PC-3 (cell line): ENCODE data around the gene ADTRP. TPM values are rescaled to one million over a fixed set of nuclear protein-coding genes. Genes with fewer than 3 reads are reported as not detected.

ENCODE experiments used
- ATAC-seq: fragments of 200-7000 bp; cut with Tn5 transposase; 2 replicates; pipeline ENCODE4 v1.9.1; 2020; ENCODE audit warnings: mild to moderate bottlenecking, moderate library complexity
- BruUV-seq: library from RNA; stranded (reverse); fragments of 400-500 nt; replicated peaks from 2 replicates; lab custom pipeline; 2021; lab: Mats Ljungman, UMichigan
- CTCF ChIA-PET: fragments of 300-600 bp; sonication (Branson Sonifier 250); formaldehyde crosslinking; loops from one replicate; lab custom pipeline; 2022; ENCODE audit warnings: antibody characterized with exemption; lab: Charles Lee
- POLR2A ChIA-PET: fragments of 300-600 bp; sonication (Branson Sonifier 250); formaldehyde crosslinking; loops from one replicate; lab custom pipeline; 2022; ENCODE audit warnings: antibody characterized with exemption; ENCODE audit not compliant: unreplicated experiment; lab: Charles Lee
- DNase-seq: peaks from one replicate; pipeline ENCODE4 v3.0.0-alpha.2; 2015
- H2AFZ ChIP-seq: fragments of 300-600 bp; sonication (generic); 2 replicates; pipeline ENCODE4 v1.6.0; 2016; ENCODE audit warnings: antibody characterized with exemption, low read length
- H3F3A ChIP-seq: fragments of 300-600 bp; sonication (generic); one replicate; pipeline ENCODE4 v1.6.0; 2017; ENCODE audit warnings: antibody characterized with exemption, low read length, control low read depth, mild to moderate bottlenecking; ENCODE audit not compliant: unreplicated experiment
- H3K27ac ChIP-seq: fragments of 300-600 bp; sonication (generic); 2 replicates; pipeline ENCODE4 v1.5.1; 2016; ENCODE audit warnings: mild to moderate bottlenecking, low read length
- H3K27me3 ChIP-seq: fragments of 300-600 bp; sonication (generic); 2 replicates; pipeline ENCODE4 v1.6.1; 2016; ENCODE audit warnings: low read length, mixed read lengths
- H3K36me3 ChIP-seq: fragments of 300-600 bp; sonication (generic); 2 replicates; pipeline ENCODE4 v1.6.1; 2016; ENCODE audit warnings: low read depth, mixed run types, low read length, mixed read lengths
- H3K4me1 ChIP-seq: fragments of 300-600 bp; sonication (generic); 2 replicates; pipeline ENCODE4 v1.5.1; 2016; ENCODE audit warnings: low read length; ENCODE audit not compliant: insufficient read depth
- H3K4me2 ChIP-seq: fragments of 300-600 bp; sonication (generic); 2 replicates; pipeline ENCODE4 v1.6.0; 2016; ENCODE audit warnings: low read length
- H3K4me3 ChIP-seq: fragments of 300-600 bp; sonication (generic); 2 replicates; pipeline ENCODE4 v1.5.1; 2016; ENCODE audit warnings: mild to moderate bottlenecking, low read length, mixed read lengths
- H3K79me2 ChIP-seq: fragments of 300-600 bp; sonication (generic); 2 replicates; pipeline ENCODE4 v1.6.1; 2017; ENCODE audit warnings: low read length, mixed read lengths
- H3K9ac ChIP-seq: fragments of 300-600 bp; sonication (generic); 2 replicates; pipeline ENCODE4 v1.6.0; 2016; ENCODE audit warnings: mild to moderate bottlenecking, low read length
- H3K9me2 ChIP-seq: fragments of 300-600 bp; sonication (generic); replicated peaks from 2 replicates; pipeline ENCODE4 v1.6.1; 2016; ENCODE audit warnings: mixed run types, low read length, mixed read lengths
- H3K9me3 ChIP-seq: fragments of 300-600 bp; sonication (generic); 2 replicates; pipeline ENCODE4 v1.6.1; 2016; ENCODE audit warnings: low read length, mixed read lengths
- H4K20me1 ChIP-seq: fragments of 300-600 bp; sonication (generic); 2 replicates; pipeline ENCODE4 v1.6.1; 2016; ENCODE audit warnings: low read length, mixed read lengths
- EZH2 ChIP-seq: fragments of 300-600 bp; sonication (generic); IDR thresholded peaks from one replicate; pipeline ENCODE4 v1.6.1; 2017; ENCODE audit warnings: antibody characterized with exemption, mild to moderate bottlenecking, low read length; ENCODE audit not compliant: unreplicated experiment
- EZH2phosphoT487 ChIP-seq: fragments of 300-600 bp; sonication (generic); IDR thresholded peaks from 2 replicates; pipeline ENCODE4 v1.6.1; 2018; ENCODE audit warnings: mild to moderate bottlenecking, antibody characterized with exemption, low read length, borderline replicate concordance
- intact Hi-C: fragments of 100-400 bp; cut with micrococcal nuclease; formaldehyde crosslinking; loops from 2 replicates; pipeline ENCODE4 v1.9.0; 2023
- total RNA-seq: library from RNA; depleted of rRNA; stranded (reverse); fragments of >200 nt; gene quantifications from 2 replicates; pipeline ENCODE4 v1.2.3, GENCODE V29; 2014
- TF ChIP-seq, protein P1 (sequence below): fragments of 300-600 bp; sonication (generic); conservative IDR thresholded peaks from 2 replicates; pipeline ENCODE4 v1.5.1; 2017; ENCODE audit warnings: antibody characterized with exemption, low read depth, mild to moderate bottlenecking, low read length

ADTRP gene
- total RNA-seq, 1 experiment from 2014 or later: not detected

DNA sequence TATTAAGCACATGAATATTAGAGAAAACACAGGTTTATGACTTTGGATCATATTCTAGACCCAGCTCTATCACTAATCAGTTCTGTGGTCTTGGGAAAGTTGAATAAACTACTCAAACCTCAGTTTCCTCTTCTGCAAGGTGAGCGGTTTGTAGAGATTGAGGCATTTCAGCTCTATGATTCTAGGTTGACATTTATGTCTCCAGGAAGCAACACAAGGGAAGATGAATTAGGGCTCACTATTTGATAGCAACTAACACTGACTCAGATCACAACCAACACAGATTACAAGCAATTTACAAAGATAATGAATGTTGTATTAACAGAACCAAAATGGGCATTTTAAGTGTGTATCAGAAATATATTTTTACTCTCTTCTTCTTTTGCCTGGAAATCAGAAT is 21.9 kb downstream of the ADTRP start:
- no peak overlapping the region for H3K4me3 ChIP-seq
- no peaks in the 10 kb centered on the region for H4K20me1 ChIP-seq
- no peaks in the 10 kb centered on the region for H3K4me1 ChIP-seq
- BruUV-seq: no TSS peak
- DNase-seq (no peak), ATAC-seq (no peak)
- no peak overlapping the region for H3K9ac ChIP-seq
- H3F3A ChIP-seq: no peaks in the 10 kb centered on the region
- no peaks in the 10 kb centered on the region for H3K36me3 ChIP-seq
- ChIA-PET CTCF (no interaction called here), POLR2A (interaction anchor here (0.6 kb wide), 1 partner anchor 239 kb away, joined by 3 read pairs; no protein-coding TSS in a partner anchor)
- no peak overlapping the region for H3K4me2 ChIP-seq
- no peaks in the 10 kb centered on the region for H3K9me3 ChIP-seq
- H3K9me2 ChIP-seq: no peaks in the 10 kb centered on the region
- H3K27me3 ChIP-seq: no peaks in the 10 kb centered on the region
- intact Hi-C loops: no loop called here
- no peaks in the 10 kb centered on the region for H3K79me2 ChIP-seq
- no peak overlapping the region for H3K27ac ChIP-seq
- H2AFZ ChIP-seq: no peak overlapping the region
- TF ChIP-seq EZH2 (no peak), EZH2phosphoT487 (no peak)
- TF ChIP-seq, protein P1, sequence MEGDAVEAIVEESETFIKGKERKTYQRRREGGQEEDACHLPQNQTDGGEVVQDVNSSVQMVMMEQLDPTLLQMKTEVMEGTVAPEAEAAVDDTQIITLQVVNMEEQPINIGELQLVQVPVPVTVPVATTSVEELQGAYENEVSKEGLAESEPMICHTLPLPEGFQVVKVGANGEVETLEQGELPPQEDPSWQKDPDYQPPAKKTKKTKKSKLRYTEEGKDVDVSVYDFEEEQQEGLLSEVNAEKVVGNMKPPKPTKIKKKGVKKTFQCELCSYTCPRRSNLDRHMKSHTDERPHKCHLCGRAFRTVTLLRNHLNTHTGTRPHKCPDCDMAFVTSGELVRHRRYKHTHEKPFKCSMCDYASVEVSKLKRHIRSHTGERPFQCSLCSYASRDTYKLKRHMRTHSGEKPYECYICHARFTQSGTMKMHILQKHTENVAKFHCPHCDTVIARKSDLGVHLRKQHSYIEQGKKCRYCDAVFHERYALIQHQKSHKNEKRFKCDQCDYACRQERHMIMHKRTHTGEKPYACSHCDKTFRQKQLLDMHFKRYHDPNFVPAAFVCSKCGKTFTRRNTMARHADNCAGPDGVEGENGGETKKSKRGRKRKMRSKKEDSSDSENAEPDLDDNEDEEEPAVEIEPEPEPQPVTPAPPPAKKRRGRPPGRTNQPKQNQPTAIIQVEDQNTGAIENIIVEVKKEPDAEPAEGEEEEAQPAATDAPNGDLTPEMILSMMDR: no peak

DNA sequence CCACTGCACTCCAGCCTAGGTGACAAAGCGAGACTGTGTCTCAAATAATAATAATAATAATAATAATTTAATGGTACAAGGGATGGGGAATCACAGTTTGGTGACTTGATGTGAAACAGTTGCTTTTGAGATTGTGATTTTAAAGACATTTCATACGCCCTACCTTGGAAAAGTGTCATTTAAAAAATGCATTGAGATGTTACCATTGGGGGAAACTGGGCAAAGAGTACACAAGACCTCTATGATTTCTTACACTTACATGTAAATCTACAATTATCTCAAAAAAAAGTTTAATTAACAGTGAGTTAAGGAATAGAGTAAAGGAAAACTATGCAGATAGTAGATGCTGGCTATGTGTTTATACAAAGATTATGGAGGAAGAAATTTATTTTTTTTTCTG is 22.3 kb downstream of the ADTRP start:
- BruUV-seq: no TSS peak
- no peak overlapping the region for H3K4me2 ChIP-seq
- H3K36me3 ChIP-seq: no peaks in the 10 kb centered on the region
- H3F3A ChIP-seq: no peaks in the 10 kb centered on the region
- no peak overlapping the region for H3K4me3 ChIP-seq
- ATAC-seq (no peak), DNase-seq (no peak)
- intact Hi-C loops: no loop called here
- H3K9me3 ChIP-seq: no peaks in the 10 kb centered on the region
- H3K4me1 ChIP-seq: no peaks in the 10 kb centered on the region
- no peak overlapping the region for H2AFZ ChIP-seq
- no peaks in the 10 kb centered on the region for H4K20me1 ChIP-seq
- TF ChIP-seq EZH2phosphoT487 (no peak), EZH2 (no peak)
- TF ChIP-seq, protein P1: no peak
- no peaks in the 10 kb centered on the region for H3K9me2 ChIP-seq
- POLR2A ChIA-PET: no interaction called here
- no peak overlapping the region for H3K9ac ChIP-seq
- CTCF ChIA-PET: no interaction called here
- no peaks in the 10 kb centered on the region for H3K27me3 ChIP-seq
- H3K27ac ChIP-seq: no peak overlapping the region
- H3K79me2 ChIP-seq: no peaks in the 10 kb centered on the region

DNA sequence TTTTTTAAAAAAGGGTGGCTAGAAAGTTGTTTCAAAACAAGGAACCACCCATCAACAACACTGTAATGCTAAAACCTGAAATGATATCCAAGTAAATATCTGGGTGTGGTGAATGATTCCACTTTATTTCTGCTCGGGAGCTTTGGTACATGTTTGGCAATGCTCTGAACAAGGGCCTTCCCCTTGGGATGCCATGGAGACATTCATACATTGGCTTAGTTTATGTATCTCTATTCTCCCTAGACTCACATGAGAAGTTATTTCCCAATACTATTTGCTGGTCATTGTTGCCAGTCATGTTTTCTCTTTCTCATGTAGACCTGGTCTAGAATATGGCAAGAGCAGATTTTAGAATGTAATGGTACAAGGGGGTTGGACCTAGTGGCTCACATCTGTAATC is 22.9 kb downstream of the ADTRP start:
- H3K36me3 ChIP-seq: no peaks in the 10 kb centered on the region
- POLR2A ChIA-PET: no interaction called here
- intact Hi-C loops: no loop called here

More for the DNA sequence above, 22.9 kb downstream of the ADTRP start:
- H3K79me2 ChIP-seq: no peaks in the 10 kb centered on the region
- ATAC-seq (no peak), DNase-seq (no peak)
- H3K27ac ChIP-seq: no peak overlapping the region
- H3K4me1 ChIP-seq: no peaks in the 10 kb centered on the region
- no peak overlapping the region for H3K4me3 ChIP-seq
- no peaks in the 10 kb centered on the region for H3K27me3 ChIP-seq
- BruUV-seq: no TSS peak
- TF ChIP-seq EZH2 (no peak), EZH2phosphoT487 (no peak)
- TF ChIP-seq, protein P1: no peak
- no peaks in the 10 kb centered on the region for H3F3A ChIP-seq
- H3K9ac ChIP-seq: no peak overlapping the region
- no peaks in the 10 kb centered on the region for H4K20me1 ChIP-seq
- H2AFZ ChIP-seq: no peak overlapping the region
- CTCF ChIA-PET: no interaction called here
- H3K4me2 ChIP-seq: no peak overlapping the region
- no peaks in the 10 kb centered on the region for H3K9me3 ChIP-seq
- H3K9me2 ChIP-seq: no peaks in the 10 kb centered on the region
